Bronchial epithelial cell (primary cell): ENCODE measurements around the gene B4GALT5. TPM values are rescaled to one million over a fixed set of nuclear protein-coding genes. Genes with fewer than 3 reads are reported as not detected.

Experiments used
- DNase-seq: peaks from one replicate; pipeline ENCODE4 v3.0.0-alpha.2; 2010; ENCODE audit warnings: low read depth
- FAIRE-seq: peaks from 2 replicates; lab custom pipeline; 2011; peaks lifted over from hg19 to GRCh38; lab: Jason Lieb, UNC
- H3K27me3 ChIP-seq: 2 replicates; pipeline ENCODE4 v1.5.1; 2011; ENCODE audit warnings: low read length; ENCODE audit not compliant: control insufficient read depth, insufficient read depth
- H3K36me3 ChIP-seq: 2 replicates; pipeline ENCODE4 v1.5.1; 2011; ENCODE audit warnings: low read length; ENCODE audit not compliant: control insufficient read depth, insufficient read depth
- H3K4me3 ChIP-seq: 2 replicates; pipeline ENCODE4 v1.5.1; 2011; ENCODE audit warnings: mild to moderate bottlenecking, low read depth, low read length, control low read depth
- CTCF ChIP-seq: IDR thresholded peaks from 2 replicates; pipeline ENCODE4 v1.5.1; 2011; ENCODE audit warnings: mild to moderate bottlenecking, moderate library complexity, low read length, control low read depth, inconsistent platforms; ENCODE audit not compliant: insufficient read depth, severe bottlenecking
- total RNA-seq: library from RNA; depleted of rRNA; stranded (reverse); fragments of >200 nt; gene quantifications from 2 replicates; pipeline ENCODE4 v1.2.1, GENCODE V29; 2014

The B4GALT5 gene
- total RNA-seq, 1 donor from 2014 or later, result 9.7 TPM

GRCh38 chr20:49659056-49659455 lies 54.6 kb downstream of the B4GALT5 start:
- Histone ChIP-seq H3K4me3 (no peak overlapping the region), H3K27me3 (no peaks in the 10 kb centered on the region), H3K36me3 (peaks cover 4% of the 10 kb centered on the region)
- no peak for TF ChIP-seq CTCF
- FAIRE-seq (no peak), DNase-seq (no peak)

- H3K4me3 ChIP-seq, result no peak overlapping the region
- H3K27me3 ChIP-seq, result no peaks in the 10 kb centered on the region
- TF ChIP-seq CTCF, result no peak
- H3K36me3 ChIP-seq, result peaks cover 7% of the 10 kb centered on the region
- FAIRE-seq, result no peak
- no peak for DNase-seq
These were observed 55.2 kb downstream of the B4GALT5 start for GRCh38 chr20:49658508-49658907.

- Histone ChIP-seq H3K4me3 (no peak overlapping the region), H3K36me3 (peaks cover 12% of the 10 kb centered on the region), H3K27me3 (no peaks in the 10 kb centered on the region)
- FAIRE-seq (no peak), DNase-seq (no peak)
- no peak for TF ChIP-seq CTCF
These were observed 56.4 kb downstream of the B4GALT5 start for GRCh38 chr20:49657118-49657901.

GRCh38 chr20:49656304-49656703 lies 57.4 kb downstream of the B4GALT5 start:
- H3K27me3 ChIP-seq, result no peaks in the 10 kb centered on the region
- no peak overlapping the region for H3K4me3 ChIP-seq
- DNase-seq (no peak), FAIRE-seq (no peak)
- no peak for TF ChIP-seq CTCF
- peaks cover 12% of the 10 kb centered on the region for H3K36me3 ChIP-seq

GRCh38 chr20:49653925-49654434 lies 59.7 kb downstream of the B4GALT5 start:
- DNase-seq (no peak), FAIRE-seq (no peak)
- no peaks in the 10 kb centered on the region for H3K27me3 ChIP-seq
- no peak for TF ChIP-seq CTCF
- H3K4me3 ChIP-seq, result no peak overlapping the region
- peaks cover 12% of the 10 kb centered on the region for H3K36me3 ChIP-seq

GRCh38 chr20:49649672-49650071 lies 64.0 kb downstream of the B4GALT5 start:
- no peak for TF ChIP-seq CTCF
- H3K27me3 ChIP-seq, result no peaks in the 10 kb centered on the region
- FAIRE-seq, result no peak
- H3K4me3 ChIP-seq, result no peak overlapping the region
- DNase-seq, result no peak
- H3K36me3 ChIP-seq, result peaks cover 21% of the 10 kb centered on the region
